Measurements from ENCODE around the gene SLCO4A1. TPM values are rescaled to one million over a fixed set of nuclear protein-coding genes. Genes with fewer than 3 reads are reported as not detected.

The SLCO4A1 gene
- total and polyA plus RNA-seq, 5 donors from 2014 or later = 1.8 to 7.4 (median 2.8) TPM

GRCh38 chr20:62627901-62628612, 14.2 kb upstream of the SLCO4A1 start:
- H3K27ac Mint-ChIP-seq = peak overlapping the region in 1 of 3 donors; percentile 83
- H3K36me3 Mint-ChIP-seq = no peaks in the 10 kb centered on the region
- ATAC-seq (ENCODE audit: low read depth in 2 of 2) (no peak), DNase-seq (no peak)
- Histone ChIP-seq H3K27ac (ENCODE audit: insufficient read depth, low read length, poor library complexity, severe bottlenecking) (no peak overlapping the region), H3K4me1 (ENCODE audit: control insufficient read depth, insufficient read depth, low read length, poor library complexity, severe bottlenecking) (peaks cover 15% of the 10 kb centered on the region), H3K9me3 (ENCODE audit: control insufficient read depth in 2 of 2, low read length in 2 of 2) (no peaks in the 10 kb centered on the region), H3K27me3 (ENCODE audit: control insufficient read depth, insufficient read depth, low read length) (no peaks in the 10 kb centered on the region), H3K36me3 (ENCODE audit: control insufficient read depth, insufficient read depth, low read length) (no peaks in the 10 kb centered on the region), H3K4me3 (ENCODE audit: low read depth, low read length) (no peak overlapping the region)
- H3K9me3 Mint-ChIP-seq = peaks cover 0 to 2% (median 0%) of the 10 kb centered on the region in 7 donors
- peaks cover 0 to 14% (median 7%) of the 10 kb centered on the region in 4 donors for H3K4me1 Mint-ChIP-seq
- H3K27me3 Mint-ChIP-seq = peaks cover 3% of the 10 kb centered on the region
- H3K4me3 Mint-ChIP-seq = no peak overlapping the region

GRCh38 chr20:62628691-62629090, 13.6 kb upstream of the SLCO4A1 start:
- Mint-ChIP-seq H3K27ac (peak overlapping the region in 2 of 3 donors; percentile 76 to 83), H3K9me3 (peaks cover 0 to 2% (median 0%) of the 10 kb centered on the region in 7 donors), H3K36me3 (no peaks in the 10 kb centered on the region), H3K4me1 (peaks cover 0 to 7% (median 4%) of the 10 kb centered on the region in 4 donors), H3K4me3 (no peak overlapping the region), H3K27me3 (peaks cover 7% of the 10 kb centered on the region)
- DNase-seq (no peak), ATAC-seq (ENCODE audit: low read depth in 2 of 2) (no peak)
- H3K27ac ChIP-seq (ENCODE audit: insufficient read depth, low read length, poor library complexity, severe bottlenecking) = no peak overlapping the region
- H3K4me1 ChIP-seq (ENCODE audit: control insufficient read depth, insufficient read depth, low read length, poor library complexity, severe bottlenecking) = peaks cover 8% of the 10 kb centered on the region
- H3K36me3 ChIP-seq (ENCODE audit: control insufficient read depth, insufficient read depth, low read length) = no peaks in the 10 kb centered on the region
- H3K27me3 ChIP-seq (ENCODE audit: control insufficient read depth, insufficient read depth, low read length) = no peaks in the 10 kb centered on the region
- no peaks in the 10 kb centered on the region for H3K9me3 ChIP-seq (ENCODE audit: control insufficient read depth in 2 of 2, low read length in 2 of 2)
- H3K4me3 ChIP-seq (ENCODE audit: low read depth, low read length) = no peak overlapping the region

GRCh38 chr20:62629864-62630470, 12.3 kb upstream of the SLCO4A1 start:
- Histone ChIP-seq H3K27me3 (ENCODE audit: control insufficient read depth, insufficient read depth, low read length) (no peaks in the 10 kb centered on the region), H3K4me3 (ENCODE audit: low read depth, low read length) (no peak overlapping the region), H3K9me3 (ENCODE audit: control insufficient read depth in 2 of 2, low read length in 2 of 2) (no peaks in the 10 kb centered on the region), H3K36me3 (ENCODE audit: control insufficient read depth, insufficient read depth, low read length) (no peaks in the 10 kb centered on the region), H3K27ac (ENCODE audit: insufficient read depth, low read length, poor library complexity, severe bottlenecking) (no peak overlapping the region), H3K4me1 (ENCODE audit: control insufficient read depth, insufficient read depth, low read length, poor library complexity, severe bottlenecking) (no peaks in the 10 kb centered on the region)
- Mint-ChIP-seq H3K27me3 (peaks cover 7% of the 10 kb centered on the region), H3K36me3 (no peaks in the 10 kb centered on the region), H3K27ac (peak overlapping the region in 1 of 3 donors; percentile 42), H3K4me3 (no peak overlapping the region), H3K4me1 (peaks cover 0 to 4% (median 0%) of the 10 kb centered on the region in 4 donors), H3K9me3 (peaks cover 0 to 2% (median 0%) of the 10 kb centered on the region in 7 donors)
- no peak for ATAC-seq (ENCODE audit: low read depth in 2 of 2)
- DNase-seq = no peak

GRCh38 chr20:62631336-62632308, 10.7 kb upstream of the SLCO4A1 start:
- Histone ChIP-seq H3K4me1 (ENCODE audit: control insufficient read depth, insufficient read depth, low read length, poor library complexity, severe bottlenecking) (peaks cover 5% of the 10 kb centered on the region), H3K4me3 (ENCODE audit: low read depth, low read length) (no peak overlapping the region), H3K36me3 (ENCODE audit: control insufficient read depth, insufficient read depth, low read length) (no peaks in the 10 kb centered on the region), H3K9me3 (ENCODE audit: control insufficient read depth in 2 of 2, low read length in 2 of 2) (no peaks in the 10 kb centered on the region), H3K27ac (ENCODE audit: insufficient read depth, low read length, poor library complexity, severe bottlenecking) (no peak overlapping the region), H3K27me3 (ENCODE audit: control insufficient read depth, insufficient read depth, low read length) (no peaks in the 10 kb centered on the region)
- H3K9me3 Mint-ChIP-seq = peaks cover 0 to 2% (median 0%) of the 10 kb centered on the region in 7 donors
- H3K36me3 Mint-ChIP-seq = no peaks in the 10 kb centered on the region
- H3K4me1 Mint-ChIP-seq = peaks cover 0 to 6% (median 4%) of the 10 kb centered on the region in 4 donors
- H3K4me3 Mint-ChIP-seq = no peak overlapping the region
- ATAC-seq (ENCODE audit: low read depth in 2 of 2) (no peak), DNase-seq (no peak)
- no peak overlapping the region for H3K27ac Mint-ChIP-seq
- H3K27me3 Mint-ChIP-seq = peaks cover 20% of the 10 kb centered on the region

GRCh38 chr20:62632575-62633090, 9.7 kb upstream of the SLCO4A1 start:
- Histone ChIP-seq H3K4me1 (ENCODE audit: control insufficient read depth, insufficient read depth, low read length, poor library complexity, severe bottlenecking) (peaks cover 8% of the 10 kb centered on the region), H3K36me3 (ENCODE audit: control insufficient read depth, insufficient read depth, low read length) (no peaks in the 10 kb centered on the region), H3K27ac (ENCODE audit: insufficient read depth, low read length, poor library complexity, severe bottlenecking) (no peak overlapping the region), H3K4me3 (ENCODE audit: low read depth, low read length) (no peak overlapping the region), H3K27me3 (ENCODE audit: control insufficient read depth, insufficient read depth, low read length) (no peaks in the 10 kb centered on the region), H3K9me3 (ENCODE audit: control insufficient read depth in 2 of 2, low read length in 2 of 2) (no peaks in the 10 kb centered on the region)
- Mint-ChIP-seq H3K27me3 (peaks cover 20% of the 10 kb centered on the region), H3K9me3 (peaks cover 0 to 2% (median 0%) of the 10 kb centered on the region in 7 donors), H3K4me3 (no peak overlapping the region), H3K4me1 (peaks cover 0 to 6% (median 4%) of the 10 kb centered on the region in 4 donors), H3K27ac (peak overlapping the region in 1 of 3 donors; percentile 35), H3K36me3 (no peaks in the 10 kb centered on the region)
- DNase-seq = no peak
- no peak for ATAC-seq (ENCODE audit: low read depth in 2 of 2)

- ATAC-seq (ENCODE audit: low read depth in 2 of 2) = no peak
- Histone ChIP-seq H3K9me3 (ENCODE audit: control insufficient read depth in 2 of 2, low read length in 2 of 2) (no peaks in the 10 kb centered on the region), H3K36me3 (ENCODE audit: control insufficient read depth, insufficient read depth, low read length) (no peaks in the 10 kb centered on the region), H3K27ac (ENCODE audit: insufficient read depth, low read length, poor library complexity, severe bottlenecking) (no peak overlapping the region), H3K27me3 (ENCODE audit: control insufficient read depth, insufficient read depth, low read length) (no peaks in the 10 kb centered on the region), H3K4me3 (ENCODE audit: low read depth, low read length) (no peak overlapping the region), H3K4me1 (ENCODE audit: control insufficient read depth, insufficient read depth, low read length, poor library complexity, severe bottlenecking) (peaks cover 8% of the 10 kb centered on the region)
- peak overlapping the region in 1 of 3 donors; percentile 89 for H3K27ac Mint-ChIP-seq
- no peaks in the 10 kb centered on the region for H3K36me3 Mint-ChIP-seq
- peaks cover 32% of the 10 kb centered on the region for H3K27me3 Mint-ChIP-seq
- H3K9me3 Mint-ChIP-seq = no peaks in the 10 kb centered on the region
- no peak for DNase-seq
- H3K4me3 Mint-ChIP-seq = no peak overlapping the region
- peaks cover 0 to 6% (median 2%) of the 10 kb centered on the region in 4 donors for H3K4me1 Mint-ChIP-seq
Measured at GRCh38 chr20:62633598-62634329, 8.5 kb upstream of the SLCO4A1 start.

Data from CD4-positive, CD25-positive, alpha-beta regulatory T cell (primary cell).